NB4 (cell line): ENCODE results near the gene MPPED1.

Experiments
- CTCF ChIP-seq: IDR thresholded peaks from one replicate; pipeline ENCODE4 v1.5.1; 2012; ENCODE audit warnings: low read depth, low read length
- POLR2A ChIP-seq: IDR thresholded peaks from 2 replicates; pipeline ENCODE4 v1.6.1; 2011; ENCODE audit warnings: mild to moderate bottlenecking; ENCODE audit not compliant: insufficient read length; ENCODE audit errors: extremely low read depth

GRCh38 chr22:43428521-43428920, 16.7 kb downstream of the MPPED1 start:
- TF ChIP-seq POLR2A (no peak), CTCF (no peak)
